GM12878 (cell line): ENCODE results near the gene TXNDC5. TPM values are rescaled to one million over a fixed set of nuclear protein-coding genes. Genes with fewer than 3 reads are reported as not detected.

Experiments
- ATAC-seq: fragments of 200-7000 bp; cut with Tn5 transposase; 3 replicates; pipeline ENCODE4 v1.9.1; 2020; ENCODE audit warnings: mild to moderate bottlenecking, moderate library complexity
- BruUV-seq: library from RNA; stranded (reverse); fragments of 400-500 nt; replicated peaks from 2 replicates; lab custom pipeline; 2021; lab: Mats Ljungman, UMichigan
- CTCF ChIA-PET: fragments of 300-600 bp; sonication (Branson Sonifier 250); formaldehyde crosslinking; extraction: SDS; loops from one replicate; lab custom pipeline; 2021; ENCODE audit warnings: inconsistent platforms; lab: Yijun Ruan, JAX
- POLR2A ChIA-PET: fragments of 350-600 bp; formaldehyde crosslinking; extraction: SDS; loops from one replicate; lab custom pipeline; 2021; ENCODE audit warnings: inconsistent platforms; lab: Charles Lee
- RAD21 ChIA-PET: fragments of 300-600 bp; sonication (Branson Sonifier 250); formaldehyde crosslinking; loops from one replicate; lab custom pipeline; 2023; ENCODE audit warnings: antibody characterized with exemption; ENCODE audit not compliant: unreplicated experiment; lab: Charles Lee
- SMC1A ChIA-PET: fragments of 300-600 bp; sonication (Branson Sonifier 250); formaldehyde crosslinking; loops from one replicate; lab custom pipeline; 2023; ENCODE audit not compliant: unreplicated experiment, uncharacterized antibody; lab: Charles Lee
- DNase-seq: peaks from one replicate; pipeline ENCODE4 v3.0.0-alpha.2; 2011; ENCODE audit warnings: low read depth, low spot score
- FAIRE-seq: peaks from 3 replicates; lab custom pipeline; 2011; peaks lifted over from hg19 to GRCh38; lab: Jason Lieb, UNC
- H2AFZ ChIP-seq: 2 replicates; pipeline ENCODE4 v1.6.0; 2011; ENCODE audit warnings: low read depth, low read length, control low read depth; ENCODE audit not compliant: control insufficient read depth
- H3K27ac ChIP-seq: 2 replicates; pipeline ENCODE4 v1.5.1; 2011; ENCODE audit warnings: control low read depth; ENCODE audit not compliant: control insufficient read depth, insufficient read depth
- H3K27me3 ChIP-seq, 2 experiments: replicated peaks in 1 of 2; 2 replicates each; pipeline versions ENCODE4 v1.6.0 to v1.6.1; 2011; ENCODE audit warnings: low read length in 1 of 2; ENCODE audit not compliant: control insufficient read depth in 2 of 2, insufficient read depth in 2 of 2
- H3K36me3 ChIP-seq, 2 experiments: 2 replicates each; pipeline ENCODE4 v1.5.1; 2011; ENCODE audit warnings: low read length in 1 of 2; ENCODE audit not compliant: control insufficient read depth in 2 of 2, insufficient read depth in 2 of 2
- H3K4me1 ChIP-seq: 2 replicates; pipeline ENCODE4 v1.6.1; 2011; ENCODE audit warnings: mild to moderate bottlenecking, low read length, moderate library complexity, mixed read lengths; ENCODE audit not compliant: control insufficient read depth, insufficient read depth
- H3K4me2 ChIP-seq: 2 replicates; pipeline ENCODE4 v1.6.0; 2011; ENCODE audit warnings: control low read depth; ENCODE audit not compliant: control insufficient read depth, insufficient read depth
- H3K4me3 ChIP-seq: fragments of 200-600 bp; sonication (generic); 2 replicates; pipeline ENCODE4 v1.5.1; 2016
- H3K79me2 ChIP-seq: 2 replicates; pipeline ENCODE4 v1.6.0; 2011; ENCODE audit warnings: low read length; ENCODE audit not compliant: control insufficient read depth, insufficient read depth
- H3K9ac ChIP-seq: 2 replicates; pipeline ENCODE4 v1.8.0; 2011; ENCODE audit warnings: low read length, control low read depth, mixed read lengths; ENCODE audit not compliant: control insufficient read depth, insufficient read depth
- H3K9me3 ChIP-seq: replicated peaks from 3 replicates; pipeline ENCODE4 v1.5.1; 2011; ENCODE audit warnings: mild to moderate bottlenecking, low read length; ENCODE audit not compliant: control insufficient read depth, insufficient read depth
- H4K20me1 ChIP-seq: 2 replicates; pipeline ENCODE4 v1.6.0; 2011; ENCODE audit not compliant: control insufficient read depth, insufficient read depth
- BRCA1 ChIP-seq: IDR thresholded peaks from 2 replicates; pipeline ENCODE4 v1.6.1; 2011; ENCODE audit warnings: low read depth, low read length, improper control_type of control experiment
- CHD2 ChIP-seq: IDR thresholded peaks from 2 replicates; pipeline ENCODE4 v1.6.1; 2011; ENCODE audit warnings: low read depth, low read length, improper control_type of control experiment, borderline replicate concordance
- MXI1 ChIP-seq: fragments of 150-350 bp; IDR thresholded peaks from 2 replicates; pipeline ENCODE4 v1.6.1; 2011; ENCODE audit warnings: low read depth, mild to moderate bottlenecking, inconsistent platforms, low read length, improper control_type of control experiment
- NFYA ChIP-seq: IDR thresholded peaks from 2 replicates; pipeline ENCODE4 v1.6.1; 2011; ENCODE audit warnings: low read depth, mild to moderate bottlenecking, low read length, improper control_type of control experiment, borderline replicate concordance
- NFYB ChIP-seq: IDR thresholded peaks from 2 replicates; pipeline ENCODE4 v1.6.1; 2011; ENCODE audit warnings: low read depth, mild to moderate bottlenecking, low read length, improper control_type of control experiment, moderate library complexity; ENCODE audit not compliant: insufficient read depth
- PAX8 ChIP-seq: fragments of 450-650 bp; IDR thresholded peaks from 2 replicates; pipeline ENCODE4 v1.6.1; 2017; ENCODE audit warnings: mild to moderate bottlenecking, moderate library complexity
- SMAD1 ChIP-seq: fragments of 450-650 bp; IDR thresholded peaks from 2 replicates; pipeline ENCODE4 v1.6.1; 2018; ENCODE audit warnings: mild to moderate bottlenecking, low read depth; ENCODE audit not compliant: partially characterized antibody
- SMAD5 ChIP-seq: IDR thresholded peaks from 2 replicates; pipeline ENCODE4 v1.6.1; 2016; ENCODE audit warnings: antibody characterized with exemption, low read depth
- ZZZ3 ChIP-seq: IDR thresholded peaks from 2 replicates; pipeline ENCODE4 v1.6.1; 2011; ENCODE audit warnings: low read depth; ENCODE audit not compliant: control insufficient read depth, insufficient read length
- WGBS: methylation state at CpG from one replicate; pipeline ENCODE4 v1.1.6; 2016; ENCODE audit warnings: low lambda C conversion rate; ENCODE audit not compliant: insufficient replicate concordance, insufficient coverage; ENCODE audit errors: missing lambda C conversion rate; 5-methylcytosine and 5-hydroxymethylcytosine counted together
- in situ Hi-C: fragments of 300-500 bp; cut with MboI; formaldehyde crosslinking; loops from 9 replicates; pipeline ENCODE4 v1.14.3; 2018; ENCODE audit warnings: mixed read lengths
- intact Hi-C: fragments of 100-400 bp; cut with micrococcal nuclease; formaldehyde crosslinking; loops from one replicate; pipeline ENCODE4 v1.14.2; 2022; ENCODE audit not compliant: unreplicated experiment
- polyA plus RNA-seq, 11 experiments: library from polyadenylated mRNA; depleted of rRNA in 4 of 11; unstranded in 6 of 11; stranded (reverse) in 5 of 11; fragments of >200 nt; fragmentation: Nextera tagmentation in 4 of 11; fragmentation: Illumina TruSeq in 1 of 11; extraction: Ambion mirVana in 4 of 11; extraction: Trizol in 1 of 11; gene quantifications; 1 replicate in 1 of 11; 2 replicates in 10 of 11; pipeline versions ENCODE4 v1.2.1 to v1.2.3, GENCODE V29; 2011 to 2016; ENCODE audit warnings: inconsistent platforms in 2 of 11, missing spikeins in 2 of 11, low read depth in 1 of 11
- total RNA-seq, 4 experiments: library from RNA; depleted of rRNA in 3 of 4; stranded (reverse); fragments of >200 nt in 3 of 4; fragmentation: Illumina TruSeq in 1 of 4; extraction: Trizol in 1 of 4; gene quantifications; 2 replicates each; pipeline versions ENCODE4 v1.2.1 to v1.2.3, GENCODE V29; 2013 to 2021
- TF ChIP-seq, protein P1 (sequence below): IDR thresholded peaks from 2 replicates; pipeline ENCODE4 v1.6.1; 2011; ENCODE audit warnings: low read depth, mild to moderate bottlenecking, low read length, moderate library complexity, borderline replicate concordance; ENCODE audit errors: extremely low read depth
- TF ChIP-seq, protein P2 (sequence below): fragments of 450-650 bp; conservative IDR thresholded peaks from 2 replicates; pipeline ENCODE4 v1.6.1; 2017; ENCODE audit warnings: mild to moderate bottlenecking, moderate library complexity

The TXNDC5 gene
- total and polyA plus RNA-seq, 10 of the 15 experiments (the other 5 are each of a cell fraction or from before 2014, with no cell fraction given): 7.2 to 181 (median 132) TPM

DNA sequence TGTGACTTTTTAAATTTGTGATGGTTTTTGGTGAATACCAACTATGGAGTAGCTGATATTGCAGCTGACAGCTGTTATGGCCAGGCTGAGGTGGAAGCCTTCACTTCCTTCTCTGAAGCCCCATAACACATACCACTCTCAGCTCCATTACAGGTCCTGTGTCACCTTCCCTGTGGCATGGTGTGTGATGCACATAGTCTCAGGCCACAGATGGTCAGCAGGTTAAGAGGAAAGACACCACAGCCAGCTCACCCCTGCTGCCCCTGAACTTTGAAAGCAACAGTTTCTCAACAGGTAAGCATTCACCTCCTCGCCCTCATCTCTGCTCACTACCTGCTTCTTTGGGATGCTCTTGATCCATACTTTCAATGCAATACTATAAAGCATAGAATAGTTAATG, 7.7 kb downstream of the TXNDC5 start:
- Histone ChIP-seq H3K27me3 (no peaks in the 10 kb centered on the region), H3K9ac (no peak overlapping the region), H3K79me2 (peaks cover 33% of the 10 kb centered on the region), H3K4me2 (no peak overlapping the region), H3K27ac (no peak overlapping the region), H4K20me1 (peaks cover 12% of the 10 kb centered on the region; the same call in 1 of the 2 replicates), H3K4me3 (no peak overlapping the region), H2AFZ (no peak overlapping the region), H3K9me3 (no peaks in the 10 kb centered on the region), H3K4me1 (peaks cover 30% of the 10 kb centered on the region), H3K36me3 (peaks cover 19 to 50% of the 10 kb centered on the region in 2 experiments)
- ChIA-PET CTCF (interaction anchor here (0.8 to 1.2 kb wide), 2 partner anchors 90 to 104 kb away, joined by 3 to 4 read pairs; no protein-coding TSS in a partner anchor), SMC1A (interaction anchor here (1.1 to 2.0 kb wide), 4 partner anchors 8 to 89 kb away, joined by 3 to 6 read pairs (median 3); no protein-coding TSS in a partner anchor), RAD21 (no interaction called here), POLR2A (no interaction called here)
- TF ChIP-seq, protein P1, sequence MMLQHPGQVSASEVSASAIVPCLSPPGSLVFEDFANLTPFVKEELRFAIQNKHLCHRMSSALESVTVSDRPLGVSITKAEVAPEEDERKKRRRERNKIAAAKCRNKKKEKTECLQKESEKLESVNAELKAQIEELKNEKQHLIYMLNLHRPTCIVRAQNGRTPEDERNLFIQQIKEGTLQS: no peak
- TF ChIP-seq CHD2 (no peak), NFYA (no peak), ZZZ3 (no peak)
- FAIRE-seq (no peak), ATAC-seq (no peak), DNase-seq (no peak)
- in situ Hi-C loops (no loop called here), intact Hi-C loops (no loop called here)
- 92% methylated on average over 1 of the region's 1 CpG for WGBS
- BruUV-seq: no TSS peak

DNA sequence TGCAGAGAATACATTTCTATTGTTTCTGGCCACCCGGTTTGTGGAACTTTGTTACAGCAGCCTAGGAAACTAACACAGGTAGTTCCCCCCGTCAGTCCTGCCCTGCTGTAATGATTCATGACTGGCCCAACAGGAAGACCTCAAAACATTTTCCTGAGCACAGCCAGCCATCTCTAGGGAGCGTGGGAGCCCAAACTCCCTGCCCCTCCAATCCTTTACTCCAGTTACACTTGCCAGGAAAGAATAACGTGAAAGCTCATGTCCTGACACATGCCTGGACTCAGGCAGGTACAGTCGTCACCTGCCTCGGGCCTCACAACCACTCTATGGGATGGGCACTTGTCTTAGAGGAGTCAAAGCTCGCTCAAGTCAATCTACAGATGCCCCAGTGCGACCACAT, 8.4 kb downstream of the TXNDC5 start:
- no peak overlapping the region for H3K9ac ChIP-seq
- FAIRE-seq (no peak), ATAC-seq (no peak), DNase-seq (no peak)
- no peaks in the 10 kb centered on the region for H3K27me3 ChIP-seq
- H3K4me1 ChIP-seq: peaks cover 26% of the 10 kb centered on the region
- no peak overlapping the region for H2AFZ ChIP-seq
- in situ Hi-C loops: no loop called here
- WGBS: 96% methylated on average over 8 of the region's 8 CpGs
- CTCF ChIA-PET: interaction anchor here (0.8 kb wide), 1 partner anchor 104 kb away, joined by 4 read pairs; no protein-coding TSS in a partner anchor
- intact Hi-C loops: no loop called here
- no peaks in the 10 kb centered on the region for H3K9me3 ChIP-seq
- TF ChIP-seq NFYB (no peak), BRCA1 (no peak), SMAD5 (peak; percentile 1; the same call in 1 of the 2 replicates), SMAD1 (no peak), PAX8 (no peak), MXI1 (no peak)
- TF ChIP-seq, protein P2, sequence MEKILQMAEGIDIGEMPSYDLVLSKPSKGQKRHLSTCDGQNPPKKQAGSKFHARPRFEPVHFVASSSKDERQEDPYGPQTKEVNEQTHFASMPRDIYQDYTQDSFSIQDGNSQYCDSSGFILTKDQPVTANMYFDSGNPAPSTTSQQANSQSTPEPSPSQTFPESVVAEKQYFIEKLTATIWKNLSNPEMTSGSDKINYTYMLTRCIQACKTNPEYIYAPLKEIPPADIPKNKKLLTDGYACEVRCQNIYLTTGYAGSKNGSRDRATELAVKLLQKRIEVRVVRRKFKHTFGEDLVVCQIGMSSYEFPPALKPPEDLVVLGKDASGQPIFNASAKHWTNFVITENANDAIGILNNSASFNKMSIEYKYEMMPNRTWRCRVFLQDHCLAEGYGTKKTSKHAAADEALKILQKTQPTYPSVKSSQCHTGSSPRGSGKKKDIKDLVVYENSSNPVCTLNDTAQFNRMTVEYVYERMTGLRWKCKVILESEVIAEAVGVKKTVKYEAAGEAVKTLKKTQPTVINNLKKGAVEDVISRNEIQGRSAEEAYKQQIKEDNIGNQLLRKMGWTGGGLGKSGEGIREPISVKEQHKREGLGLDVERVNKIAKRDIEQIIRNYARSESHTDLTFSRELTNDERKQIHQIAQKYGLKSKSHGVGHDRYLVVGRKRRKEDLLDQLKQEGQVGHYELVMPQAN: no peak
- POLR2A ChIA-PET: no interaction called here
- H3K36me3 ChIP-seq: peaks cover 19 to 51% of the 10 kb centered on the region in 2 experiments
- H3K27ac ChIP-seq: no peak overlapping the region
- H3K79me2 ChIP-seq: peaks cover 26% of the 10 kb centered on the region
- H3K4me3 ChIP-seq: no peak overlapping the region
- RAD21 ChIA-PET: no interaction called here
- peaks cover 9% of the 10 kb centered on the region for H4K20me1 ChIP-seq
- no peak overlapping the region for H3K4me2 ChIP-seq
- SMC1A ChIA-PET: interaction anchor here (1.4 to 2.0 kb wide), 2 partner anchors 12 to 90 kb away, joined by 3 to 6 read pairs; no protein-coding TSS in a partner anchor
- no TSS peak for BruUV-seq
